A549 treated with ZK216348 at 1 μM for 4 hours (cell line): ENCODE results near the gene SMIM26. TPM values are rescaled to one million over a fixed set of nuclear protein-coding genes. Genes with fewer than 3 reads are reported as not detected.

Experiments
- total RNA-seq: library from RNA; stranded (reverse); fragments of 200-300 nt; extraction: Qiagen RNA extraction; gene quantifications from 5 replicates; pipeline ENCODE4 v1.2.3, GENCODE V29; 2022; ENCODE audit warnings: low read depth

SMIM26 gene, protein sequence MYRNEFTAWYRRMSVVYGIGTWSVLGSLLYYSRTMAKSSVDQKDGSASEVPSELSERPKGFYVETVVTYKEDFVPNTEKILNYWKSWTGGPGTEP
- total RNA-seq = 124 to 159 TPM (median 134 TPM) in 5 replicates

DNA sequence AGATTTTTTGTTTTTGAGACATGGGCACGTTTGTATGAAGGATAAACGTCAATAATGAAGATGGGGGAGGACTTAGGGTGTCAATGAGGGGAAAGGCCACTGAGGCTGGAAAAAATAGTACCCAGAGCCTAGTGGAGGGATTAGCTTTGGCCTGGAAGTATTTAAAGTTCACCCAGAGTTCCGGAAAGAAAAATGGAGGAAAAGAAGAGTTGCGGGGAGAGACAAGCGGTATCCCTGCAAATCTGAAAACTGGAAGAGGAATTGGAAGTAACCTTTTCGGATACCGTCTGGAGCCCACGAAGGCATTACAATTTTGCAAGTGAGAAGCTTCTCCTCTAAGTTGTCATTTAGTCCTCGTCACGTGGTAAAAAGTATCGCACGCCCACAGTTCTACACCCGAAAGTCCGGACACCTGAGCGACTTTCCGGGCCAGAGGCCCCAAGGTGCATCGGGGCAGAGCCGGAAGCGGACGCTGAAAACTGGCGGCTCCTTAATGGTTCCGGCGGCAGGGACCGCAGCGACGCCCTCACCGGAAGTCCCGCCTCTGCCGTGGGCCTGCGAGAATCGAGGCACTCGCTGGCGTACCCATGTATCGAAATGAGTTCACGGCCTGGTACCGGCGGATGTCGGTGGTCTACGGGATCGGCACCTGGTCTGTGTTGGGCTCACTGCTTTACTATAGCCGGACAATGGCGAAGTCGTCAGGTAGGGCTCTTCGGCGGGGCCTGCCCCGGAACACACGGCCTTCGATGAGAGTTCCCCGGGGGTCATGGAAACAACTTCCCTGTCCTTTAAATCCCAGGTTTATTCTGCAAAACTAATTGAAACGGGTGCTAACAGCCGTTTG is at the start of gene SMIM26:
TSS of gene SMIM26 (plus strand) at position 541 of the 847 bp plus-strand sequence. CDS start at position 588, 47 bp downstream.

GRCh38 chr20:18587665-18588573 is 20.7 kb downstream of the SMIM26 start, which contains the start of gene DTD1:
DTD1 (plus strand) TSS chr20:18588054; CDS start chr20:18588073, 19 bp downstream.

Other genes with a start within 250 kb of the SMIM26 start
- gene DZANK1, start 100.4 kb upstream of the SMIM26 start, total RNA-seq = 2.6 to 3.2 TPM (median 2.8 TPM) in 5 replicates
- gene POLR3F, start 100.0 kb upstream of the SMIM26 start, total RNA-seq = 13.8 to 29.0 TPM (median 14.7 TPM) in 5 replicates
- 10.4 to 16.3 TPM (median 16.0 TPM) in 5 replicates for gene RBBP9, start 70.2 kb upstream of the SMIM26 start, total RNA-seq
- 50.8 to 60.0 TPM (median 58.1 TPM) in 5 replicates for gene SEC23B, start 59.5 kb upstream of the SMIM26 start, total RNA-seq
- 75.3 to 82.0 TPM (median 80.5 TPM) in 5 replicates for gene DTD1, start 20.6 kb downstream of the SMIM26 start, total RNA-seq
- not detected in 5 replicates for gene SCP2D1, start 246.4 kb downstream of the SMIM26 start, total RNA-seq